ENCODE results near the gene BBIP1.

DNA sequence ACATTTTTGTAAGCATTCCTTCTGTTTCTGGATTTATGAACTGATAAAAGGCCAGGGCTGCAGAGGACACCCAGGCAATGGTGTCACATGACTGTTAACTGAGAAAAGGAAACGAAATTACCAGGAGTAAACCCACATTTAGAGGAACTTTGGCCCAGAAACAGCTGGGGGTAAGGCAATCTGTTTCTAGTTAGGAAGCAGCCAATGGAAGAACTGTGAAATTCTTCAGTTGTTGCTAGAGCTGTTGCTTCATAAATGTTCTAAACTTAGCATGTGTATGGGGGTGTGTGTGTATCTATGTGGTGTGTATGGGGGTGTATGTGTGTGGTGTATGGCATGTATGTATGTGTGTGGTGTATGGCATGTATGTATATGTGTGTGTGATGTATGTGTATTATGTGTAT lies 59.0 kb downstream of the BBIP1 start:
- TF ChIP-seq GATA2 (IDR thresholded peaks at IDR 0.05; ENCODE audit: low read depth, low read length) (no peak), GATA3 (IDR thresholded peaks at IDR 0.05; ENCODE audit: low read depth, low read length) (no peak)

Data from SH-SY5Y (cell line).